ENCODE data around the gene P4HA2. TPM values are rescaled to one million over a fixed set of nuclear protein-coding genes. Genes with fewer than 3 reads are reported as not detected.

Gene P4HA2
- total and polyA plus RNA-seq, 2 donors (not counting 3 experiments of a cell fraction or from before 2014, with no cell fraction given), result 37.6 to 58.7 TPM

DNA sequence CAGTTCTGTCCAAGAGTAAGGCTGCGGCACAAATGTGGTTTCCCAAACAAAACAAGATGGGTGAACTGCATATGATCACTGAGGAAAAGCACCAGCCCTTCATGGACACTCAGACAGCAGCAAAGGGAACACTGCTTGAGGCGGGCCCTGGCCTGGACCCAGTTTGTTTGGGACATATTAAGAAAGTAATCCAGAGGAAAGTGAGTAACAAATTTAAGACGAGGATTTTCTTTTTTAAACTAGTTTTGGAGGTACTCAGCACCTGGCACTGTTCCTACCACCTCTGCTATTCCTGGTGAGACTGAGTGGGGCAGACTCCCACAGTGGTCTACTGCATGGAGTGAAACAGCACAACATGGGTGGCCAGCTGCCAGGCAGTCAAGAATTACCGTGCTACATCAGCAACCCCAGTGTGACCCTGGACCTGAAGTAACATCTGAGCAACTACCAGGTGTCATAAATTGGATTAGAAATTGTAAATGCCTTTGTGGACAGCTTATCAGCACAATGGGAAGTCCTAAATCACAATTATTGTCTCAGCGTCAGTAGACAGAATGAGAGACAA lies 28.5 kb downstream of the P4HA2 start:
- Histone ChIP-seq H3K9me1 (replicated peaks; ENCODE audit: control insufficient read depth, extremely low read depth, insufficient read depth, low read length) (no peaks in the 10 kb centered on the region), H3K9me3 (replicated peaks; ENCODE audit: control insufficient read depth, insufficient read depth, low read length) (no peaks in the 10 kb centered on the region), H3K4me1 (ENCODE audit: control insufficient read depth, extremely low read depth, insufficient read depth, low read length) (no peaks in the 10 kb centered on the region), H3K27me3 (ENCODE audit: control insufficient read depth in 2 of 2, insufficient read depth in 2 of 2, low read length in 2 of 2) (no peaks in the 10 kb centered on the region), H3K9ac (replicated peaks; ENCODE audit: extremely low read depth, insufficient read depth, low read length) (no peak overlapping the region), H3K4me2 (ENCODE audit: insufficient read depth, low read length) (no peak overlapping the region), H4K20me1 (replicated peaks; ENCODE audit: control insufficient read depth, extremely low read depth, insufficient read depth, low read length) (no peaks in the 10 kb centered on the region), H3K4me3 (replicated peaks in 1 of 3; ENCODE audit: insufficient read depth in 1 of 3, low read depth in 1 of 3, low read length in 3 of 3) (no peak overlapping the region), H3K36me3 (ENCODE audit: control insufficient read depth in 2 of 2, extremely low read depth in 1 of 2, insufficient read depth in 2 of 2, low read length in 2 of 2) (peaks cover 0 to 9% of the 10 kb centered on the region in 2 experiments), H3K27ac (ENCODE audit: insufficient read depth, low read depth, low read length) (no peak overlapping the region), H3K79me2 (ENCODE audit: control insufficient read depth, insufficient read depth, low read length) (no peaks in the 10 kb centered on the region), H2AFZ (ENCODE audit: low read depth, low read length) (no peak overlapping the region)
- CTCF ChIA-PET, result interaction anchor here (1.6 to 4.7 kb wide), 2 partner anchors 9 to 19 kb away, joined by 5 to 21 read pairs; no protein-coding TSS in a partner anchor
- POLR2A ChIA-PET, result no interaction called here
- dilution Hi-C loops (cut with MboI; ENCODE audit: extremely low pct_ligation_motif_present, low sequenced_read_pairs), result no loop called here
- TF ChIP-seq POLR2A (IDR thresholded peaks at IDR 0.05; ENCODE audit: low read depth, low read length) (no peak), FOS (IDR thresholded peaks at IDR 0.05; ENCODE audit: borderline replicate concordance, insufficient read depth, low read length) (no peak), EZH2 (IDR thresholded peaks at IDR 0.05; ENCODE audit: borderline replicate concordance, low read depth, low read length, severe bottlenecking) (no peak), MYC (IDR thresholded peaks at IDR 0.05; ENCODE audit: low read depth, low read length) (no peak), JUN (IDR thresholded peaks at IDR 0.05; ENCODE audit: borderline replicate concordance, insufficient read depth, insufficient read length, low read depth) (no peak), GATA2 (IDR thresholded peaks at IDR 0.05; ENCODE audit: insufficient read depth, insufficient read length, low read depth, low read length) (no peak), POLR2AphosphoS5 (IDR thresholded peaks at IDR 0.05; ENCODE audit: insufficient read depth, low read depth, low read length) (no peak)
- TF ChIP-seq, protein P1, sequence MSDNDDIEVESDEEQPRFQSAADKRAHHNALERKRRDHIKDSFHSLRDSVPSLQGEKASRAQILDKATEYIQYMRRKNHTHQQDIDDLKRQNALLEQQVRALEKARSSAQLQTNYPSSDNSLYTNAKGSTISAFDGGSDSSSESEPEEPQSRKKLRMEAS (IDR thresholded peaks at IDR 0.05; ENCODE audit: insufficient read depth, insufficient read length), result no peak
- TF ChIP-seq, protein P2, sequence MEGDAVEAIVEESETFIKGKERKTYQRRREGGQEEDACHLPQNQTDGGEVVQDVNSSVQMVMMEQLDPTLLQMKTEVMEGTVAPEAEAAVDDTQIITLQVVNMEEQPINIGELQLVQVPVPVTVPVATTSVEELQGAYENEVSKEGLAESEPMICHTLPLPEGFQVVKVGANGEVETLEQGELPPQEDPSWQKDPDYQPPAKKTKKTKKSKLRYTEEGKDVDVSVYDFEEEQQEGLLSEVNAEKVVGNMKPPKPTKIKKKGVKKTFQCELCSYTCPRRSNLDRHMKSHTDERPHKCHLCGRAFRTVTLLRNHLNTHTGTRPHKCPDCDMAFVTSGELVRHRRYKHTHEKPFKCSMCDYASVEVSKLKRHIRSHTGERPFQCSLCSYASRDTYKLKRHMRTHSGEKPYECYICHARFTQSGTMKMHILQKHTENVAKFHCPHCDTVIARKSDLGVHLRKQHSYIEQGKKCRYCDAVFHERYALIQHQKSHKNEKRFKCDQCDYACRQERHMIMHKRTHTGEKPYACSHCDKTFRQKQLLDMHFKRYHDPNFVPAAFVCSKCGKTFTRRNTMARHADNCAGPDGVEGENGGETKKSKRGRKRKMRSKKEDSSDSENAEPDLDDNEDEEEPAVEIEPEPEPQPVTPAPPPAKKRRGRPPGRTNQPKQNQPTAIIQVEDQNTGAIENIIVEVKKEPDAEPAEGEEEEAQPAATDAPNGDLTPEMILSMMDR (IDR thresholded peaks at IDR 0.05; ENCODE audit: extremely low read depth in 1 of 2, insufficient read depth in 1 of 2, low read depth in 1 of 2, low read length in 2 of 2), result no peak
- no TSS peak for BruUV-seq (replicated peaks)
- no peak for DNase-seq (ENCODE audit: low read depth, low spot score)
- FAIRE-seq, result no peak
- intact Hi-C loops (cut with micrococcal nuclease), result no loop called here

Measured in endothelial cell of umbilical vein (primary cell).